KBM-7 (cell line): ENCODE measurements around the gene SDK2.

ENCODE experiments used
- DNase-seq: peaks from one replicate; pipeline ENCODE4 v3.0.0-alpha.2; 2015
- in situ Hi-C: fragments of 300-500 bp; cut with MboI; formaldehyde crosslinking; loops from 2 replicates; pipeline ENCODE4 v1.14.3; 2020; ENCODE audit warnings: low sequenced_read_pairs, low pct_unique_long_range_greater_than_20kb, mixed read lengths

The SDK2 gene

GRCh38 chr17:73548620-73549311 lies 95.5 kb downstream of the SDK2 start:
- DNase-seq: no peak
- in situ Hi-C loops: no loop called here

GRCh38 chr17:73547790-73548189 lies 96.5 kb downstream of the SDK2 start:
- in situ Hi-C loops: no loop called here
- no peak for DNase-seq

GRCh38 chr17:73546770-73547536 lies 97.3 kb downstream of the SDK2 start:
- in situ Hi-C loops: no loop called here
- peak; percentile 81 for DNase-seq

- in situ Hi-C loops: no loop called here
- DNase-seq: no peak
These were observed 98.1 kb downstream of the SDK2 start for GRCh38 chr17:73546114-73546513.

- in situ Hi-C loops: no loop called here
- no peak for DNase-seq
These were observed 98.9 kb downstream of the SDK2 start for GRCh38 chr17:73545109-73546032.

- no peak for DNase-seq
- in situ Hi-C loops: no loop called here
These were observed 99.9 kb downstream of the SDK2 start for GRCh38 chr17:73544333-73544732.

GRCh38 chr17:73542323-73542722 lies 101.9 kb downstream of the SDK2 start:
- in situ Hi-C loops: no loop called here
- no peak for DNase-seq

- no peak for DNase-seq
- in situ Hi-C loops: no loop called here
These were observed 102.7 kb downstream of the SDK2 start for GRCh38 chr17:73541561-73541981.

- in situ Hi-C loops: no loop called here
These were observed 103.1 kb downstream of the SDK2 start for GRCh38 chr17:73541111-73541510.

GRCh38 chr17:73539166-73539565 lies 105.1 kb downstream of the SDK2 start:
- in situ Hi-C loops: no loop called here
- DNase-seq: no peak

More at GRCh38 chr17:73541111-73541510, 103.1 kb downstream of the SDK2 start:
- DNase-seq: no peak

- DNase-seq: no peak
- in situ Hi-C loops: no loop called here
These were observed 105.8 kb downstream of the SDK2 start for GRCh38 chr17:73538445-73538844.

GRCh38 chr17:73536700-73537605 lies 107.3 kb downstream of the SDK2 start:
- no peak for DNase-seq
- in situ Hi-C loops: no loop called here

GRCh38 chr17:73535746-73536145 lies 108.5 kb downstream of the SDK2 start:
- DNase-seq: no peak
- in situ Hi-C loops: no loop called here

GRCh38 chr17:73534209-73534909 lies 109.9 kb downstream of the SDK2 start:
- DNase-seq: no peak
- in situ Hi-C loops: no loop called here

GRCh38 chr17:73533781-73534180 lies 110.5 kb downstream of the SDK2 start:
- in situ Hi-C loops: no loop called here
- no peak for DNase-seq

- no peak for DNase-seq
- in situ Hi-C loops: no loop called here
These were observed 111.1 kb downstream of the SDK2 start for GRCh38 chr17:73533127-73533526.

- in situ Hi-C loops: no loop called here
These were observed 111.8 kb downstream of the SDK2 start for GRCh38 chr17:73532421-73532901.

GRCh38 chr17:73531158-73531557 lies 113.1 kb downstream of the SDK2 start:
- in situ Hi-C loops: no loop called here
- DNase-seq: no peak

More at GRCh38 chr17:73532421-73532901, 111.8 kb downstream of the SDK2 start:
- peak; percentile 1 for DNase-seq
